ENCODE measurements around the gene CREBRF. TPM values are rescaled to one million over a fixed set of nuclear protein-coding genes. Genes with fewer than 3 reads are reported as not detected.

CREBRF gene
- total RNA-seq, 2 experiments from 2014 or later, result 12.1 to 12.5 TPM

GRCh38 chr5:173099461-173099860 lies 43.3 kb downstream of the CREBRF start:
- intact Hi-C loops (cut with micrococcal nuclease; ENCODE audit: unreplicated experiment), result no loop called here
- Histone ChIP-seq H3K79me2 (ENCODE audit: insufficient read depth, low read depth, low read length) (no peaks in the 10 kb centered on the region), H3K4me3 (ENCODE audit: low read depth, low read length, poor library complexity, severe bottlenecking) (no peak overlapping the region), H2AFZ (ENCODE audit: low read length) (no peak overlapping the region), H3K36me3 (ENCODE audit: insufficient read depth, low read length) (no peaks in the 10 kb centered on the region), H3K4me2 (ENCODE audit: low read length) (no peak overlapping the region), H3K9me2 (ENCODE audit: insufficient read depth, low read length) (no peaks in the 10 kb centered on the region), H3K9me3 (ENCODE audit: low read length) (no peaks in the 10 kb centered on the region), H3K27ac (ENCODE audit: low read depth, low read length, poor library complexity, severe bottlenecking) (no peak overlapping the region), H3K4me1 (ENCODE audit: insufficient read depth, low read length, poor library complexity, severe bottlenecking) (no peaks in the 10 kb centered on the region), H4K20me1 (ENCODE audit: insufficient read depth, low read length) (no peaks in the 10 kb centered on the region; the same call in 1 of the 2 replicates)
- POLR2A ChIA-PET, result interaction anchor here (0.7 to 1.1 kb wide), 4 partner anchors 40 to 1658 kb away, joined by 3 to 4 read pairs (median 3); no protein-coding TSS in a partner anchor
- no peak for DNase-seq (ENCODE audit: low spot score)
- CTCF ChIA-PET (ENCODE audit: unreplicated experiment), result no interaction called here
- TF ChIP-seq CTCF (conservative IDR thresholded peaks at IDR 0.05; ENCODE audit: low read length) (no peak), EZH2phosphoT487 (IDR thresholded peaks at IDR 0.05; ENCODE audit: borderline replicate concordance, low read depth, low read length) (no peak)
- no TSS peak for BruUV-seq (replicated peaks)

GRCh38 chr5:173101245-173101644 lies 45.1 kb downstream of the CREBRF start:
- Histone ChIP-seq H3K4me2 (ENCODE audit: low read length) (no peak overlapping the region), H3K36me3 (ENCODE audit: insufficient read depth, low read length) (no peaks in the 10 kb centered on the region), H3K4me3 (ENCODE audit: low read depth, low read length, poor library complexity, severe bottlenecking) (no peak overlapping the region), H4K20me1 (ENCODE audit: insufficient read depth, low read length) (no peaks in the 10 kb centered on the region; the same call in 1 of the 2 replicates), H3K4me1 (ENCODE audit: insufficient read depth, low read length, poor library complexity, severe bottlenecking) (no peaks in the 10 kb centered on the region), H3K79me2 (ENCODE audit: insufficient read depth, low read depth, low read length) (no peaks in the 10 kb centered on the region), H3K9me3 (ENCODE audit: low read length) (no peaks in the 10 kb centered on the region), H2AFZ (ENCODE audit: low read length) (no peak overlapping the region), H3K27ac (ENCODE audit: low read depth, low read length, poor library complexity, severe bottlenecking) (no peak overlapping the region), H3K9me2 (ENCODE audit: insufficient read depth, low read length) (no peaks in the 10 kb centered on the region)
- intact Hi-C loops (cut with micrococcal nuclease; ENCODE audit: unreplicated experiment), result no loop called here
- POLR2A ChIA-PET, result interaction anchor here (0.7 to 1.1 kb wide), 2 partner anchors 14 to 97 kb away, joined by 3 read pairs; no protein-coding TSS in a partner anchor
- DNase-seq (ENCODE audit: low spot score), result no peak
- no peak for TF ChIP-seq CTCF (conservative IDR thresholded peaks at IDR 0.05; ENCODE audit: low read length)
- TF ChIP-seq EZH2phosphoT487 (IDR thresholded peaks at IDR 0.05; ENCODE audit: borderline replicate concordance, low read depth, low read length), result no peak
- BruUV-seq (replicated peaks), result no TSS peak
- CTCF ChIA-PET (ENCODE audit: unreplicated experiment), result interaction anchor here (0.6 kb wide), 1 partner anchor 1687 kb away, joined by 3 read pairs; no protein-coding TSS in a partner anchor

- no peaks in the 10 kb centered on the region for H4K20me1 ChIP-seq (ENCODE audit: insufficient read depth, low read length)
- TF ChIP-seq EZH2phosphoT487 (IDR thresholded peaks at IDR 0.05; ENCODE audit: borderline replicate concordance, low read depth, low read length) (no peak), CTCF (conservative IDR thresholded peaks at IDR 0.05; ENCODE audit: low read length) (no peak)
- no peak overlapping the region for H3K4me3 ChIP-seq (ENCODE audit: low read depth, low read length, poor library complexity, severe bottlenecking)
- no TSS peak for BruUV-seq (replicated peaks)
- no peaks in the 10 kb centered on the region for H3K9me3 ChIP-seq (ENCODE audit: low read length)
- POLR2A ChIA-PET, result interaction anchor here (0.6 kb wide), 1 partner anchor 15 kb away, joined by 4 read pairs; no protein-coding TSS in a partner anchor
- H3K27ac ChIP-seq (ENCODE audit: low read depth, low read length, poor library complexity, severe bottlenecking), result no peak overlapping the region
- no peaks in the 10 kb centered on the region for H3K4me1 ChIP-seq (ENCODE audit: insufficient read depth, low read length, poor library complexity, severe bottlenecking)
- no peak overlapping the region for H3K4me2 ChIP-seq (ENCODE audit: low read length)
- H3K79me2 ChIP-seq (ENCODE audit: insufficient read depth, low read depth, low read length), result no peaks in the 10 kb centered on the region
- no peak for DNase-seq (ENCODE audit: low spot score)
- CTCF ChIA-PET (ENCODE audit: unreplicated experiment), result no interaction called here
- H2AFZ ChIP-seq (ENCODE audit: low read length), result no peak overlapping the region
- no peaks in the 10 kb centered on the region for H3K36me3 ChIP-seq (ENCODE audit: insufficient read depth, low read length)
- no peaks in the 10 kb centered on the region for H3K9me2 ChIP-seq (ENCODE audit: insufficient read depth, low read length)
- intact Hi-C loops (cut with micrococcal nuclease; ENCODE audit: unreplicated experiment), result no loop called here
Observed at GRCh38 chr5:173103411-173103810, 47.3 kb downstream of the CREBRF start.
